ENCODE results near the gene PANK3. TPM values are rescaled to one million over a fixed set of nuclear protein-coding genes. Genes with fewer than 3 reads are reported as not detected.
"Not testable (repeated sequence)": the region's sequence is repeated elsewhere in the genome, so short reads cannot be mapped to it uniquely, and the experiment has no call there.

PANK3 gene
- total RNA-seq, 1 donor: 53.1 TPM

- no peaks in the 10 kb centered on the region for H3K4me1 ChIP-seq (ENCODE audit: insufficient read depth, low read length)
- H3K4me3 ChIP-seq (ENCODE audit: low read length): no peak overlapping the region
- no peaks in the 10 kb centered on the region for H3K27me3 ChIP-seq (ENCODE audit: insufficient read depth, low read length)
- no peaks in the 10 kb centered on the region for H3K9me3 ChIP-seq (ENCODE audit: low read depth, low read length)
Measured at GRCh38 chr5:168549554-168549953, 29.6 kb downstream of the PANK3 start.

DNA sequence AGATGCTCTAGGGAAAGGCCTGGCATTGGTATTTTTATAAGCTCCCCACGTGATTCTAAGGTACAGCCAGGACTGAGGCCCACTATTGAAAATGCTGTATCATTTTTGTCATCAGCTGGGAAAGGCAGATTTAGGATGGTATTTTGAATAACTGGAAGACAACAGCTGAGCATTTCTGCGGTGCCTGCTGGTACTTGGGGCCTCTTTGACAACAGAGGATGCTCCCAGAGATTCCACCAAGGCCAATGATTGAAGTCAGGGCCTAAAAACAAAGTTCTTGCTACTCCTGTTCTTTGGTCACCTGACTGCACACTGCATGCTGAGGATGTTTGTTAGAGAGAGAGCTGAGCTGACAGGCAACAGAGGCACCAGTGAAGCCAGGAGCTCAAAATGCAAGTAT lies 42.0 kb downstream of the PANK3 start:
- H3K9me3 ChIP-seq (ENCODE audit: low read depth, low read length): no peaks in the 10 kb centered on the region
- no peaks in the 10 kb centered on the region for H3K4me1 ChIP-seq (ENCODE audit: insufficient read depth, low read length)
- peaks cover under 1% of the 10 kb centered on the region for H3K27me3 ChIP-seq (ENCODE audit: insufficient read depth, low read length)
- H3K4me3 ChIP-seq (ENCODE audit: low read length): no peak overlapping the region

DNA sequence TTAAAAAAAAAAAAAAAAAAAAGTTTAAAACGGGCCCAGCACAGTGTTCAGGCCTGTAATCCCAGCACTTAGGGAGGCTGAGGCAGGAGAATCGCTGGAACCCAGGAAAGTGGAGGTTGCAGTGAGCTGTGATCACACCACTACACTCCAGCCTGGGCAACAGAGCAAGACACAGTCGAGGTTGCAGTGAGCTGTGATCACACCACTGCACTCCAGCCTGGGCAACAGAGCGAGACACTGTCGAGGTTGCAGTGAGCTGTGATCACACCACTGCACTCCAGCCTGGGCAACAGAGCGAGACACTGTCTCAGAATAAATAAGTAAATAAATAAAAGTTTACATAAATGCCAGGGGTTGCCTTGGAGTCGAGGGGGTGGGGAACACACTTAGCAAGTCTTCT lies 44.8 kb downstream of the PANK3 start:
- peaks cover 25% of the 10 kb centered on the region for H3K27me3 ChIP-seq (ENCODE audit: insufficient read depth, low read length)
- H3K9me3 ChIP-seq (ENCODE audit: low read depth, low read length); H3K4me3 ChIP-seq (ENCODE audit: low read length); H3K4me1 ChIP-seq (ENCODE audit: insufficient read depth, low read length): not testable (repeated sequence)

GRCh38 chr5:168531987-168532864 lies 46.9 kb downstream of the PANK3 start:
- peaks cover 40% of the 10 kb centered on the region for H3K27me3 ChIP-seq (ENCODE audit: insufficient read depth, low read length)
- H3K4me1 ChIP-seq (ENCODE audit: insufficient read depth, low read length): no peaks in the 10 kb centered on the region
- no peak overlapping the region for H3K4me3 ChIP-seq (ENCODE audit: low read length)
- H3K9me3 ChIP-seq (ENCODE audit: low read depth, low read length): no peaks in the 10 kb centered on the region

DNA sequence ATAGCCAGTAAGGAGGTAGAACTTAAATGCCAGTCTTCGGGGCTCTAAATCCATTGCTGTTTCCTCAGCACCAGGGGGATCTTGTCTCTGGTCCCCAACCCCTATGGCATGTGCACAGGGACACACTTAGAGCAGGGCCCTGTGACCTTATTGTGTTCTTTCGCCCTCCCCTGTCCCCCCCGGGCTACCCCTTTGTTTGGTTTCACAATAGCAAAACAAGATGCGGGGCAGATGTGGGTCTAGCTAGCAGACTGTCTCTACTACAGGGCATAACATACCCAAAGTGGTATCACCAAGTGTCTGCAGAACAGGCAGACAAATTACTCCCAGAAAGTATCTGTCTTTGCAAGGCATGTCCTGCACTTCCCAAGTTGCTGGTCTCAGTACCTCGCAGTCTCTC lies 48.0 kb downstream of the PANK3 start:
- Histone ChIP-seq H3K4me3 (ENCODE audit: low read length) (no peak overlapping the region), H3K9me3 (ENCODE audit: low read depth, low read length) (no peaks in the 10 kb centered on the region), H3K4me1 (ENCODE audit: insufficient read depth, low read length) (no peaks in the 10 kb centered on the region), H3K27me3 (ENCODE audit: insufficient read depth, low read length) (peaks cover 40% of the 10 kb centered on the region)

DNA sequence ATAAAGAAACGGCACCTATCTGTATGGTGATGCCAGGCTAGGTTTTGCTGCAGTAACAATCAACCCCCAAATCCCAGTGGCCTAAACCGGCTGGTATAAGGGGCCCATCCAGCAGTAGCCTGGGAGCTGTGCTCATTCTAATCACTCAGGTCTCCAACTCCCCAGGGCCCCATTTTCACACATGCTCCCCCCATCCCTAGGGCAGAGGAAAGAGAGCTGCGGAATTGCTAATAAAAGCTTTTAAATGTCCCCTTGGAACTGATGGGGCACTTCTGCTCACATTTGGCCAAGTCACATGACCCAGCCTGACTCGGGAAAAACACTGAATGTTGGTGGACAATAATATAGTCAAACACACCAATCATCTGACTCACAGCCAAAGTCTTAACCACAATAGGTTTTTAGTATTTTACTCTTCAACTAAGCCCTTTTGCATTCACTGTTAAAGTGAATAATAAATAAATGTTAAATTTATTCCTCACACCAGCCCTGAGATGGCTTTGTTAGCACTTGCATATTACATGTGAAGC lies 48.5 kb downstream of the PANK3 start:
- no peaks in the 10 kb centered on the region for H3K4me1 ChIP-seq (ENCODE audit: insufficient read depth, low read length)
- peaks cover 40% of the 10 kb centered on the region for H3K27me3 ChIP-seq (ENCODE audit: insufficient read depth, low read length)
- no peaks in the 10 kb centered on the region for H3K9me3 ChIP-seq (ENCODE audit: low read depth, low read length)
- H3K4me3 ChIP-seq (ENCODE audit: low read length): no peak overlapping the region

GRCh38 chr5:168529374-168530234 lies 49.6 kb downstream of the PANK3 start:
- peaks cover 40% of the 10 kb centered on the region for H3K27me3 ChIP-seq (ENCODE audit: insufficient read depth, low read length)
- H3K4me1 ChIP-seq (ENCODE audit: insufficient read depth, low read length): no peaks in the 10 kb centered on the region
- no peak overlapping the region for H3K4me3 ChIP-seq (ENCODE audit: low read length)
- no peaks in the 10 kb centered on the region for H3K9me3 ChIP-seq (ENCODE audit: low read depth, low read length)

GRCh38 chr5:168528521-168529373 lies 50.4 kb downstream of the PANK3 start, which contains the start of gene FBLL1:
FBLL1 (plus strand) TSS chr5:168529305; CDS start chr5:168529505, 200 bp downstream.
- peaks cover 40% of the 10 kb centered on the region for H3K27me3 ChIP-seq (ENCODE audit: insufficient read depth, low read length)
- H3K9me3 ChIP-seq (ENCODE audit: low read depth, low read length): no peaks in the 10 kb centered on the region
- H3K4me1 ChIP-seq (ENCODE audit: insufficient read depth, low read length): no peaks in the 10 kb centered on the region
- no peak within 1 kb of the TSS for H3K4me3 ChIP-seq (ENCODE audit: low read length)

GRCh38 chr5:168527756-168528295 lies 51.3 kb downstream of the PANK3 start:
- Histone ChIP-seq H3K27me3 (ENCODE audit: insufficient read depth, low read length) (peaks cover 40% of the 10 kb centered on the region), H3K4me1 (ENCODE audit: insufficient read depth, low read length) (no peaks in the 10 kb centered on the region), H3K9me3 (ENCODE audit: low read depth, low read length) (no peaks in the 10 kb centered on the region), H3K4me3 (ENCODE audit: low read length) (no peak overlapping the region)

DNA sequence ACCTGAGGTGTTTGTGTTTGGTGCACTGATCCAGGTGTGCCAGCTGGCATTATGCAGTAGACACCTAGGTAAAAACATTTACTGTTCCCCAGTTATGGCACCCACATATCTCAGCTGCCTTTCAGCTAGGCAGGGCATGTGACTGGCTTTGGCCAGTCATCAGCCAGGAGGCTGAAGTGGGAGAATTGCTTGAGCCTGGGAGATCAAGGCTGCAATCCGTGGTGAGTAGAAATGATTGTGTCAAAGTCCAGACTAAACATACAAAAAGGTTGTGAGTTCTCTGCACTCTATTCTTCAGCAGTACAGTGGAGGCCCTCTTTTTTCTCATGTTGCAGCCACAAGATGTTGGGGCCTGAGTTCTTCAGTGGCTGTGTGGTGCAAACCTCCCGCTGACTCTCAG lies 53.3 kb downstream of the PANK3 start:
- Histone ChIP-seq H3K27me3 (ENCODE audit: insufficient read depth, low read length) (peaks cover 27% of the 10 kb centered on the region), H3K9me3 (ENCODE audit: low read depth, low read length) (no peaks in the 10 kb centered on the region), H3K4me3 (ENCODE audit: low read length) (no peak overlapping the region), H3K4me1 (ENCODE audit: insufficient read depth, low read length) (no peaks in the 10 kb centered on the region)

- Histone ChIP-seq H3K4me1 (ENCODE audit: insufficient read depth, low read length) (no peaks in the 10 kb centered on the region), H3K4me3 (ENCODE audit: low read length) (no peak overlapping the region), H3K27me3 (ENCODE audit: insufficient read depth, low read length) (no peaks in the 10 kb centered on the region), H3K9me3 (ENCODE audit: low read depth, low read length) (peaks cover 12% of the 10 kb centered on the region)
Measured at GRCh38 chr5:168513861-168514428, 65.2 kb downstream of the PANK3 start.

DNA sequence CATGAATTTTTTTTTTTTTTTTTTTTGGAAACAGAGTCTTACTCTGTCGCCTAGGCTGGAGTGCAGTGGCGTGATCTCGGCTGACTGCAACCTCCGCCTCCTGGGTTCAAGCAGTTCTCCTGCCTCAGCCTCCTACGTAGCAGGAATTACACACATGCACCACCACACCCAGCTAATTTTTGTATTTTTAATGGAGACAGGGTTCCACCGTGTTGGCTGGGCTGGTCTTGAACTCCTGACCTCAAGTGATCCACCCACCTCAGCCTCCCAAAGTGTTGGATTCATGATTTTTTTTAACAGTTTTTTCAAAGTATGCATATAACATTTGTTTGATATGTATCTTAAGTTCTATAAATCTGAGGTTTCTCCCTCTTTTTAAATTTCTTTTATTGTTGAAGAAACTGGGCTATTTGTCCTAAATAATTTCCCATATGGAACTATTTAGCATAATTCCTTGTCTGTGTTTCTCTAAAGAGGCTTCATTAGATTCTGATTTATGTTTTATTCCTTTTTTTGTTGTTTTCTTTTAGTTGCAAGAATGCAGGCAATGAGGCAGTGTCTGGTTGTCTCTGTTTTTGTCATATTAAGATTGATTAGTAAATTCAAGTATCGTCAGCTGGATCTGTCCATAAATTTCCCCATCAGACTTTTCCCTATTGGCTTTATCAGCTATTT lies 76.5 kb downstream of the PANK3 start:
- Histone ChIP-seq H3K9me3 (ENCODE audit: low read depth, low read length) (no peaks in the 10 kb centered on the region), H3K4me3 (ENCODE audit: low read length) (no peak overlapping the region), H3K4me1 (ENCODE audit: insufficient read depth, low read length) (no peaks in the 10 kb centered on the region), H3K27me3 (ENCODE audit: insufficient read depth, low read length) (no peaks in the 10 kb centered on the region)

Measured in mononuclear cell (primary cell).